SU-DHL-6 (cell line): ENCODE results near the gene MYB.

Experiments used
- H2AFZ ChIP-seq: fragments of 200-600 bp; sonication (generic); 2 replicates; pipeline ENCODE4 v1.6.1; 2014; ENCODE audit warnings: low read depth, mild to moderate bottlenecking, moderate library complexity, mixed read lengths, antibody characterized with exemption, low read length; ENCODE audit not compliant: severe bottlenecking
- H3F3A ChIP-seq: fragments of 200-600 bp; shearing (Covaris generic); 2 replicates; pipeline ENCODE4 v1.6.0; 2016; ENCODE audit warnings: antibody characterized with exemption, mild to moderate bottlenecking; ENCODE audit not compliant: insufficient read depth
- H3K27ac ChIP-seq: fragments of 200-600 bp; sonication (generic); 2 replicates; pipeline ENCODE4 v1.5.1; 2016; ENCODE audit warnings: low read depth, mild to moderate bottlenecking, low read length, moderate library complexity, mixed read lengths
- H3K27me3 ChIP-seq: fragments of 200-600 bp; sonication (generic), shearing (Covaris generic); 2 replicates; pipeline ENCODE4 v1.6.0; 2014; ENCODE audit warnings: mild to moderate bottlenecking, low read length
- H3K36me3 ChIP-seq: fragments of 200-600 bp; sonication (generic); 2 replicates; pipeline ENCODE4 v1.6.1; 2014; ENCODE audit warnings: mild to moderate bottlenecking, low read length, mixed read lengths
- H3K4me2 ChIP-seq: fragments of 300-600, 200-600 bp; shearing (Covaris generic), sonication (generic); 2 replicates; pipeline ENCODE4 v1.6.0; 2014; ENCODE audit warnings: low read length, low read depth, mild to moderate bottlenecking; ENCODE audit not compliant: poor library complexity, severe bottlenecking
- H3K4me3 ChIP-seq: fragments of 200-600 bp; sonication (generic); 2 replicates; pipeline ENCODE4 v1.5.1; 2014; ENCODE audit warnings: antibody characterized with exemption, low read length, mild to moderate bottlenecking, mixed read lengths; ENCODE audit not compliant: insufficient read depth, poor library complexity, severe bottlenecking
- H3K79me2 ChIP-seq: fragments of 200-600 bp; sonication (generic); 2 replicates; pipeline ENCODE4 v1.6.1; 2014; ENCODE audit warnings: mild to moderate bottlenecking, low read length, moderate library complexity; ENCODE audit not compliant: insufficient read depth
- H3K9ac ChIP-seq: fragments of 200-600 bp; sonication (generic); 2 replicates; pipeline ENCODE4 v1.7.0; 2014; ENCODE audit warnings: mild to moderate bottlenecking, low read length
- H3K9me2 ChIP-seq: fragments of 200-600 bp; sonication (generic); replicated peaks from 2 replicates; pipeline ENCODE4 v1.6.1; 2014; ENCODE audit warnings: low read length; ENCODE audit not compliant: insufficient read depth
- H3K9me3 ChIP-seq: fragments of 200-600 bp; sonication (generic); 2 replicates; pipeline ENCODE4 v1.6.1; 2014; ENCODE audit warnings: low read length, mixed read lengths; ENCODE audit not compliant: insufficient read depth
- H4K20me1 ChIP-seq: fragments of 200-600 bp; sonication (generic); 2 replicates; pipeline ENCODE4 v1.6.1; 2014; ENCODE audit warnings: low read depth, mild to moderate bottlenecking, antibody characterized with exemption, low read length, moderate library complexity, mixed read lengths
- CTCF ChIP-seq: fragments of 200-600 bp; sonication (generic); IDR thresholded peaks from one replicate; pipeline ENCODE4 v1.5.1; 2017; ENCODE audit warnings: antibody characterized with exemption, mild to moderate bottlenecking, low read length, moderate library complexity; ENCODE audit not compliant: insufficient read depth, poor library complexity, severe bottlenecking
- EZH2phosphoT487 ChIP-seq: fragments of 200-600 bp; sonication (generic), shearing (Covaris generic); conservative IDR thresholded peaks from 2 replicates; pipeline ENCODE4 v1.6.1; 2018; ENCODE audit warnings: mild to moderate bottlenecking, antibody characterized with exemption, low read length, moderate library complexity, mixed read lengths

Gene MYB

GRCh38 chr6:135215563-135215962 lies 34.5 kb downstream of the MYB start:
- Histone ChIP-seq H3K27ac (no peak overlapping the region), H3K36me3 (0 out of 2 replicates have a peak, but pooled peaks cover 3% of the 10 kb centered on the region), H3K27me3 (no peaks in the 10 kb centered on the region), H3K9me3 (no peaks in the 10 kb centered on the region), H3K4me2 (no peak overlapping the region), H4K20me1 (no peaks in the 10 kb centered on the region), H3K79me2 (no peaks in the 10 kb centered on the region), H3K9ac (no peak overlapping the region), H3F3A (no peaks in the 10 kb centered on the region; the same call in 1 of the 2 replicates), H3K9me2 (no peaks in the 10 kb centered on the region), H2AFZ (no peak overlapping the region), H3K4me3 (no peak overlapping the region)
- no peak for TF ChIP-seq EZH2phosphoT487
- TF ChIP-seq CTCF: no peak

GRCh38 chr6:135217663-135218062 lies 36.6 kb downstream of the MYB start:
- H4K20me1 ChIP-seq: no peaks in the 10 kb centered on the region
- no peaks in the 10 kb centered on the region for H3K9me3 ChIP-seq
- no peaks in the 10 kb centered on the region; the same call in 1 of the 2 replicates for H3F3A ChIP-seq
- no peak overlapping the region for H2AFZ ChIP-seq
- H3K9ac ChIP-seq: no peak overlapping the region
- H3K4me2 ChIP-seq: no peak overlapping the region
- no peak overlapping the region for H3K4me3 ChIP-seq
- H3K27ac ChIP-seq: no peak overlapping the region
- no peak for TF ChIP-seq EZH2phosphoT487
- TF ChIP-seq CTCF: no peak
- no peaks in the 10 kb centered on the region for H3K79me2 ChIP-seq
- H3K9me2 ChIP-seq: no peaks in the 10 kb centered on the region
- H3K36me3 ChIP-seq: no peaks in the 10 kb centered on the region
- H3K27me3 ChIP-seq: no peaks in the 10 kb centered on the region

GRCh38 chr6:135219346-135219745 lies 38.2 kb downstream of the MYB start:
- H3K4me3 ChIP-seq: no peak overlapping the region
- H3K4me2 ChIP-seq: no peak overlapping the region
- H3K27ac ChIP-seq: no peak overlapping the region
- H3K36me3 ChIP-seq: no peaks in the 10 kb centered on the region
- no peaks in the 10 kb centered on the region for H3K79me2 ChIP-seq
- H4K20me1 ChIP-seq: no peaks in the 10 kb centered on the region
- H2AFZ ChIP-seq: no peak overlapping the region
- no peaks in the 10 kb centered on the region; the same call in 1 of the 2 replicates for H3F3A ChIP-seq
- no peaks in the 10 kb centered on the region for H3K27me3 ChIP-seq
- no peaks in the 10 kb centered on the region for H3K9me3 ChIP-seq
- TF ChIP-seq EZH2phosphoT487: no peak
- no peak for TF ChIP-seq CTCF
- no peaks in the 10 kb centered on the region for H3K9me2 ChIP-seq
- no peak overlapping the region for H3K9ac ChIP-seq
